ENCODE data around the gene ELK3. TPM values are rescaled to one million over a fixed set of nuclear protein-coding genes. Genes with fewer than 3 reads are reported as not detected.

The ELK3 gene
- total RNA-seq, 1 donor from 2014 or later = 29.1 TPM

- DNase-seq (no peak), ATAC-seq (no peak)
- intact Hi-C loops (cut with DNase I) = no loop called here
- peaks cover 3% of the 10 kb centered on the region for H3K36me3 ChIP-seq
- no peak overlapping the region for H3K4me3 ChIP-seq
- H3K4me1 ChIP-seq = peaks cover 57% of the 10 kb centered on the region
- TF ChIP-seq, protein P1, sequence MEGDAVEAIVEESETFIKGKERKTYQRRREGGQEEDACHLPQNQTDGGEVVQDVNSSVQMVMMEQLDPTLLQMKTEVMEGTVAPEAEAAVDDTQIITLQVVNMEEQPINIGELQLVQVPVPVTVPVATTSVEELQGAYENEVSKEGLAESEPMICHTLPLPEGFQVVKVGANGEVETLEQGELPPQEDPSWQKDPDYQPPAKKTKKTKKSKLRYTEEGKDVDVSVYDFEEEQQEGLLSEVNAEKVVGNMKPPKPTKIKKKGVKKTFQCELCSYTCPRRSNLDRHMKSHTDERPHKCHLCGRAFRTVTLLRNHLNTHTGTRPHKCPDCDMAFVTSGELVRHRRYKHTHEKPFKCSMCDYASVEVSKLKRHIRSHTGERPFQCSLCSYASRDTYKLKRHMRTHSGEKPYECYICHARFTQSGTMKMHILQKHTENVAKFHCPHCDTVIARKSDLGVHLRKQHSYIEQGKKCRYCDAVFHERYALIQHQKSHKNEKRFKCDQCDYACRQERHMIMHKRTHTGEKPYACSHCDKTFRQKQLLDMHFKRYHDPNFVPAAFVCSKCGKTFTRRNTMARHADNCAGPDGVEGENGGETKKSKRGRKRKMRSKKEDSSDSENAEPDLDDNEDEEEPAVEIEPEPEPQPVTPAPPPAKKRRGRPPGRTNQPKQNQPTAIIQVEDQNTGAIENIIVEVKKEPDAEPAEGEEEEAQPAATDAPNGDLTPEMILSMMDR (IDR thresholded peaks at IDR 0.05) = no peak
- no peaks in the 10 kb centered on the region for H3K9me3 ChIP-seq
- H3K27me3 ChIP-seq (ENCODE audit: low read depth) = no peaks in the 10 kb centered on the region
- no peak overlapping the region for H3K27ac ChIP-seq
These were observed 19.7 kb downstream of the ELK3 start for GRCh38 chr12:96213869-96214268.

GRCh38 chr12:96215919-96216273 is 21.7 kb downstream of the ELK3 start:
- Histone ChIP-seq H3K36me3 (peaks cover 3% of the 10 kb centered on the region), H3K4me3 (no peak overlapping the region), H3K27me3 (ENCODE audit: low read depth) (no peaks in the 10 kb centered on the region), H3K27ac (peak overlapping the region; percentile 7), H3K4me1 (peaks cover 59% of the 10 kb centered on the region), H3K9me3 (no peaks in the 10 kb centered on the region)
- ATAC-seq (no peak), DNase-seq (no peak)
- intact Hi-C loops (cut with DNase I) = loop anchor here (5.0 kb wide), 1 partner anchor 149 kb away; no protein-coding TSS in a partner anchor
- TF ChIP-seq, protein P1 (IDR thresholded peaks at IDR 0.05) = no peak

- Histone ChIP-seq H3K36me3 (peaks cover 2% of the 10 kb centered on the region), H3K4me1 (peaks cover 52% of the 10 kb centered on the region), H3K9me3 (no peaks in the 10 kb centered on the region), H3K27ac (peak overlapping the region; percentile 71), H3K4me3 (no peak overlapping the region), H3K27me3 (ENCODE audit: low read depth) (no peaks in the 10 kb centered on the region)
- TF ChIP-seq, protein P1 (IDR thresholded peaks at IDR 0.05) = no peak
- no peak for DNase-seq
- peak in 1 of 2 donors; percentile 4 for ATAC-seq
- intact Hi-C loops (cut with DNase I) = loop anchor here (5.0 kb wide), 1 partner anchor 152 kb away; no protein-coding TSS in a partner anchor
These were observed 25.0 kb downstream of the ELK3 start for GRCh38 chr12:96218989-96219678.

DNA sequence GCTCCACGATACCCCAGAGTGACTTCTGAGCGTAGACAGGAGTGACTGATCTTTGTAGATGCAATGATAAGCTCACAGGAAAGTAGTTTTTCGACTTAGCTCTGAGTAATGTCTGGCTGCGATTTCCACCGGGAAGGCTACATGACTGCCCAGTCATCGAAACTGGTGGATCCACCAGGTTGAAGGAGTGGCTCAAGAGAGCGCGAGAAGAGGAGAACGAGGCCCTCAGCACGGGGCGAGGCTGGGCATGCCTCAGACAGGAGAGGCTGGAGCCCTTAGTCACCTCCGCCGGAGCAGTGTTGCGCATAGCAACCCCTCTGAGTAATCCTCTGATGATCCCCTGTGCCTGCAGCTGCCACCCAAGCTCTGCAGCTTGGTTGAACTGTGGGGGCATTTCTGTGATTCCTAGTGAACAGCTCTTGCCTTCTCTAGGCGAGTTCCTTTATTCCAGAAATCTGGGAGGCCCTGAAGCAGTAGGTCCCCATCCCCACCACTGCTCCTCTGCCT is 25.6 kb downstream of the ELK3 start:
- TF ChIP-seq, protein P1 (IDR thresholded peaks at IDR 0.05) = no peak
- ATAC-seq (peak; percentile 95 to 96), DNase-seq (peak; percentile 87)
- Histone ChIP-seq H3K9me3 (no peaks in the 10 kb centered on the region), H3K36me3 (no peaks in the 10 kb centered on the region), H3K27ac (peak overlapping the region; percentile 71), H3K4me1 (peaks cover 51% of the 10 kb centered on the region), H3K4me3 (no peak overlapping the region), H3K27me3 (ENCODE audit: low read depth) (no peaks in the 10 kb centered on the region)
- intact Hi-C loops (cut with DNase I) = loop anchor here (5.0 kb wide), 1 partner anchor 152 kb away; no protein-coding TSS in a partner anchor

DNA sequence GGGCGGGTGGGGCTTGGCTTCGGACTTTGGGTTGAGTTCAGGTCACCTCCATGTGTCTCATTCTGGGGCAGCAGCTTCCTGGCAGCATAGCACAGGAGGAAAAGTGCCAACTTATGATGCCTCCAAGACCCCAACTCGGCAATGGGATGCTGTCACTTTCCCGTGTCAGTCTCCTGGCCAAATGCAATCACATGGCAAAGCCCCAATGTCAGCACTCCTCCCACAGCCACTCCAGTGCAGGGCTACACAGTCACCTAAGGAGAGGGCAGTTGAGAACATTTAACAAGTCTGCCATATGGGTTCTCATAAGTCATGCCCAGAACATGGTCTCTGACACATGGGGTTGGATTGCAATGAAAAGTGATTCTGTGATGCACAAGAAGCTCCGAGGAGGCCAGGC is 26.7 kb downstream of the ELK3 start:
- Histone ChIP-seq H3K4me1 (peaks cover 51% of the 10 kb centered on the region), H3K27me3 (ENCODE audit: low read depth) (no peaks in the 10 kb centered on the region), H3K9me3 (no peaks in the 10 kb centered on the region), H3K27ac (no peak overlapping the region), H3K36me3 (peaks cover 11% of the 10 kb centered on the region), H3K4me3 (no peak overlapping the region)
- ATAC-seq (peak; percentile 6 to 18), DNase-seq (no peak)
- intact Hi-C loops (cut with DNase I) = no loop called here
- TF ChIP-seq, protein P1 (IDR thresholded peaks at IDR 0.05) = no peak

All from lower lobe of right lung (tissue), 2 donors.